ENCODE measurements around the gene HOOK2.

Gene HOOK2

DNA sequence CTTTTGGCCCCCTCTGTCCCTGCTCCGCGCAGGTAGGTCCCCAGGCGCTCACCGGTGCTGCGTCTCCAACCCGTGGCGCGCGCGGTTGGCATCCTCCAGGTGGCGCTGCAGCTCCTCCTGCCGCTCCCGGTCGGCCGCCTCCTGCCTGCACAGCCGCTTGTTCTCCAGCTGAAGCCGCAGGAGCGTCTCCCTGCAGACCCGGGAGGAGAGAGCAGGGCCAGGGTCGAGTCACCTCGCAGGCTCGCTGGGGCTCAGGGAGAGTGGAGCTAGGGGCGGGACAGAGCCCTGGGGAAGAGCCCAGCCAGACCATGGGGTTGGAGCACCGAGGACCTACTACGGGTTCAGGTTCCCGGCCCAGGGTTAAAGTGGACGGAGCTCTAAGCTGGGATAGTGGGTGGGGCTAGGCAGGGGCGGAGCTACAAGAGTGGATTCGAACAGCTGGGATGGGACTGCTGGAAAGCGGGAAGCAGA, 9.3 kb downstream of the HOOK2 start (continued):
- TF ChIP-seq, protein P1, sequence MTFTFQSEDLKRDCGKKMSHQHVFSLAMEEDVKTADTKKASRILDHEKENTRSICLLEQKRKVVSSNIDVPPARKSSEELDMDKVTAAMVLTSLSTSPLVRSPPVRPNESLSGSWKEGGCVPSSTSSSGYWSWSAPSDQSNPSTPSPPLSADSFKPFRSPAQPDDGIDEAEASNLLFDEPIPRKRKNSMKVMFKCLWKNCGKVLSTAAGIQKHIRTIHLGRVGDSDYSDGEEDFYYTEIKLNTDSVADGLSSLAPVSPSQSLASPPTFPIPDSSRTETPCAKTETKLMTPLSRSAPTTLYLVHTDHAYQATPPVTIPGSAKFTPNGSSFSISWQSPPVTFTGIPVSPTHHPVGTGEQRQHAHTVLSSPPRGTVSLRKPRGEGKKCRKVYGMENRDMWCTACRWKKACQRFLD (tag by site-specific recombination; IDR thresholded peaks at IDR 0.05): no peak
- TF ChIP-seq, protein P2, sequence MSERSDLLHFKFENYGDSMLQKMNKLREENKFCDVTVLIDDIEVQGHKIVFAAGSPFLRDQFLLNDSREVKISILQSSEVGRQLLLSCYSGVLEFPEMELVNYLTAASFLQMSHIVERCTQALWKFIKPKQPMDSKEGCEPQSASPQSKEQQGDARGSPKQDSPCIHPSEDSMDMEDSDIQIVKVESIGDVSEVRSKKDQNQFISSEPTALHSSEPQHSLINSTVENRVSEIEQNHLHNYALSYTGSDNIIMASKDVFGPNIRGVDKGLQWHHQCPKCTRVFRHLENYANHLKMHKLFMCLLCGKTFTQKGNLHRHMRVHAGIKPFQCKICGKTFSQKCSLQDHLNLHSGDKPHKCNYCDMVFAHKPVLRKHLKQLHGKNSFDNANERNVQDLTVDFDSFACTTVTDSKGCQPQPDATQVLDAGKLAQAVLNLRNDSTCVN (tag by site-specific recombination; optimal IDR thresholded peaks at IDR 0.05): peak; percentile 57
- TF ChIP-seq, protein P3, sequence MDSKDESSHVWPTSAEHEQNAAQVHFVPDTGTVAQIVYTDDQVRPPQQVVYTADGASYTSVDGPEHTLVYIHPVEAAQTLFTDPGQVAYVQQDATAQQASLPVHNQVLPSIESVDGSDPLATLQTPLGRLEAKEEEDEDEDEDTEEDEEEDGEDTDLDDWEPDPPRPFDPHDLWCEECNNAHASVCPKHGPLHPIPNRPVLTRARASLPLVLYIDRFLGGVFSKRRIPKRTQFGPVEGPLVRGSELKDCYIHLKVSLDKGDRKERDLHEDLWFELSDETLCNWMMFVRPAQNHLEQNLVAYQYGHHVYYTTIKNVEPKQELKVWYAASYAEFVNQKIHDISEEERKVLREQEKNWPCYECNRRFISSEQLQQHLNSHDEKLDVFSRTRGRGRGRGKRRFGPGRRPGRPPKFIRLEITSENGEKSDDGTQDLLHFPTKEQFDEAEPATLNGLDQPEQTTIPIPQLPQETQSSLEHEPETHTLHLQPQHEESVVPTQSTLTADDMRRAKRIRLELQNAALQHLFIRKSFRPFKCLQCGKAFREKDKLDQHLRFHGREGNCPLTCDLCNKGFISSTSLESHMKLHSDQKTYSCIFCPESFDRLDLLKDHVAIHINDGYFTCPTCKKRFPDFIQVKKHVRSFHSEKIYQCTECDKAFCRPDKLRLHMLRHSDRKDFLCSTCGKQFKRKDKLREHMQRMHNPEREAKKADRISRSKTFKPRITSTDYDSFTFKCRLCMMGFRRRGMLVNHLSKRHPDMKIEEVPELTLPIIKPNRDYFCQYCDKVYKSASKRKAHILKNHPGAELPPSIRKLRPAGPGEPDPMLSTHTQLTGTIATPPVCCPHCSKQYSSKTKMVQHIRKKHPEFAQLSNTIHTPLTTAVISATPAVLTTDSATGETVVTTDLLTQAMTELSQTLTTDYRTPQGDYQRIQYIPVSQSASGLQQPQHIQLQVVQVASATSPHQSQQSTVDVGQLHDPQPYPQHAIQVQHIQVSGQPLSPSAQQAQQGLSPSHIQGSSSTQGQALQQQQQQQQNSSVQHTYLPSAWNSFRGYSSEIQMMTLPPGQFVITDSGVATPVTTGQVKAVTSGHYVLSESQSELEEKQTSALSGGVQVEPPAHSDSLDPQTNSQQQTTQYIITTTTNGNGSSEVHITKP (tag by site-specific recombination; IDR thresholded peaks at IDR 0.05): 0 out of 2 replicates have a peak, but pooled peaks have one; percentile 23
- TF ChIP-seq, protein P4, sequence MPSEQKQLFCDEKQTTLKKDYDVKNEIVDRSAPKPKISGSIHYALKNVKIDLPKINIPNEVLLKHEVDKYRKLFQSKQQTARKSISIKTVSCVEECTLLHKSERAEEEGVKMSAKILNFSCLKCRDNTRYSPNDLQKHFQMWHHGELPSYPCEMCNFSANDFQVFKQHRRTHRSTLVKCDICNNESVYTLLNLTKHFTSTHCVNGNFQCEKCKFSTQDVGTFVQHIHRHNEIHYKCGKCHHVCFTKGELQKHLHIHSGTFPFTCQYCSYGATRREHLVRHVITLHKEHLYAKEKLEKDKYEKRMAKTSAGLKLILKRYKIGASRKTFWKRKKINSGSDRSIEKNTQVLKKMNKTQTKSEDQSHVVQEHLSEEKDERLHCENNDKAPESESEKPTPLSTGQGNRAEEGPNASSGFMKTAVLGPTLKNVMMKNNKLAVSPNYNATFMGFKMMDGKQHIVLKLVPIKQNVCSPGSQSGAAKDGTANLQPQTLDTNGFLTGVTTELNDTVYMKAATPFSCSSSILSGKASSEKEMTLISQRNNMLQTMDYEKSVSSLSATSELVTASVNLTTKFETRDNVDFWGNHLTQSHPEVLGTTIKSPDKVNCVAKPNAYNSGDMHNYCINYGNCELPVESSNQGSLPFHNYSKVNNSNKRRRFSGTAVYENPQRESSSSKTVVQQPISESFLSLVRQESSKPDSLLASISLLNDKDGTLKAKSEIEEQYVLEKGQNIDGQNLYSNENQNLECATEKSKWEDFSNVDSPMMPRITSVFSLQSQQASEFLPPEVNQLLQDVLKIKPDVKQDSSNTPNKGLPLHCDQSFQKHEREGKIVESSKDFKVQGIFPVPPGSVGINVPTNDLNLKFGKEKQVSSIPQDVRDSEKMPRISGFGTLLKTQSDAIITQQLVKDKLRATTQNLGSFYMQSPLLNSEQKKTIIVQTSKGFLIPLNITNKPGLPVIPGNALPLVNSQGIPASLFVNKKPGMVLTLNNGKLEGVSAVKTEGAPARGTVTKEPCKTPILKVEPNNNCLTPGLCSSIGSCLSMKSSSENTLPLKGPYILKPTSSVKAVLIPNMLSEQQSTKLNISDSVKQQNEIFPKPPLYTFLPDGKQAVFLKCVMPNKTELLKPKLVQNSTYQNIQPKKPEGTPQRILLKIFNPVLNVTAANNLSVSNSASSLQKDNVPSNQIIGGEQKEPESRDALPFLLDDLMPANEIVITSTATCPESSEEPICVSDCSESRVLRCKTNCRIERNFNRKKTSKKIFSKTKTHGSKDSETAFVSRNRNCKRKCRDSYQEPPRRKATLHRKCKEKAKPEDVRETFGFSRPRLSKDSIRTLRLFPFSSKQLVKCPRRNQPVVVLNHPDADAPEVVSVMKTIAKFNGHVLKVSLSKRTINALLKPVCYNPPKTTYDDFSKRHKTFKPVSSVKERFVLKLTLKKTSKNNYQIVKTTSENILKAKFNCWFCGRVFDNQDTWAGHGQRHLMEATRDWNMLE (tag by site-specific recombination; conservative IDR thresholded peaks at IDR 0.05; ENCODE audit: low read depth): no peak
- TF ChIP-seq ZNF366 (tag by site-specific recombination; conservative IDR thresholded peaks at IDR 0.05) (peak; percentile 37), SP3 (tag by site-specific recombination; IDR thresholded peaks at IDR 0.05) (peak; percentile 66), ZNF391 (tag by site-specific recombination; IDR thresholded peaks at IDR 0.05; ENCODE audit: borderline replicate concordance, low read depth) (0 out of 2 replicates have a peak, but pooled peaks have one; percentile 34), TCF7L2 (IDR thresholded peaks at IDR 0.05; ENCODE audit: borderline replicate concordance, low read depth, low read length) (no peak), ZBTB8A (tag by site-specific recombination; IDR thresholded peaks at IDR 0.05) (peak; percentile 53), ZNF48 (tag by site-specific recombination; IDR thresholded peaks at IDR 0.05) (no peak), SP7 (tag by site-specific recombination; IDR thresholded peaks at IDR 0.05) (0 out of 2 replicates have a peak, but pooled peaks have one; percentile 56), ZNF175 (tag by site-specific recombination; IDR thresholded peaks at IDR 0.05) (no peak), ZFP69B (tag by site-specific recombination; IDR thresholded peaks at IDR 0.05) (no peak), IKZF3 (tag by site-specific recombination; IDR thresholded peaks at IDR 0.05) (peak; percentile 97), GLIS1 (tag by site-specific recombination; IDR thresholded peaks at IDR 0.05) (peak; percentile 55), ZNF202 (tag by site-specific recombination; IDR thresholded peaks at IDR 0.05; ENCODE audit: borderline replicate concordance) (no peak), ZBTB48 (tag by site-specific recombination; IDR thresholded peaks at IDR 0.05) (no peak), ZNF335 (tag by site-specific recombination; conservative IDR thresholded peaks at IDR 0.05) (peak; percentile 87), KLF7 (tag by site-specific recombination; IDR thresholded peaks at IDR 0.05; ENCODE audit: borderline replicate concordance) (no peak), ZNF561 (tag by site-specific recombination; IDR thresholded peaks at IDR 0.05; ENCODE audit: borderline replicate concordance) (no peak), GLI2 (tag by site-specific recombination; IDR thresholded peaks at IDR 0.05; ENCODE audit: borderline replicate concordance, low read depth) (no peak), REPIN1 (tag by site-specific recombination; IDR thresholded peaks at IDR 0.05; ENCODE audit: low read depth) (no peak), ZNF660 (tag by site-specific recombination; IDR thresholded peaks at IDR 0.05) (no peak), ZNF677 (tag by site-specific recombination; IDR thresholded peaks at IDR 0.05) (no peak)
- TF ChIP-seq, protein P5, sequence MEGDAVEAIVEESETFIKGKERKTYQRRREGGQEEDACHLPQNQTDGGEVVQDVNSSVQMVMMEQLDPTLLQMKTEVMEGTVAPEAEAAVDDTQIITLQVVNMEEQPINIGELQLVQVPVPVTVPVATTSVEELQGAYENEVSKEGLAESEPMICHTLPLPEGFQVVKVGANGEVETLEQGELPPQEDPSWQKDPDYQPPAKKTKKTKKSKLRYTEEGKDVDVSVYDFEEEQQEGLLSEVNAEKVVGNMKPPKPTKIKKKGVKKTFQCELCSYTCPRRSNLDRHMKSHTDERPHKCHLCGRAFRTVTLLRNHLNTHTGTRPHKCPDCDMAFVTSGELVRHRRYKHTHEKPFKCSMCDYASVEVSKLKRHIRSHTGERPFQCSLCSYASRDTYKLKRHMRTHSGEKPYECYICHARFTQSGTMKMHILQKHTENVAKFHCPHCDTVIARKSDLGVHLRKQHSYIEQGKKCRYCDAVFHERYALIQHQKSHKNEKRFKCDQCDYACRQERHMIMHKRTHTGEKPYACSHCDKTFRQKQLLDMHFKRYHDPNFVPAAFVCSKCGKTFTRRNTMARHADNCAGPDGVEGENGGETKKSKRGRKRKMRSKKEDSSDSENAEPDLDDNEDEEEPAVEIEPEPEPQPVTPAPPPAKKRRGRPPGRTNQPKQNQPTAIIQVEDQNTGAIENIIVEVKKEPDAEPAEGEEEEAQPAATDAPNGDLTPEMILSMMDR (tag by site-specific recombination; IDR thresholded peaks at IDR 0.05): peak; percentile 94
- TF ChIP-seq, protein P6, sequence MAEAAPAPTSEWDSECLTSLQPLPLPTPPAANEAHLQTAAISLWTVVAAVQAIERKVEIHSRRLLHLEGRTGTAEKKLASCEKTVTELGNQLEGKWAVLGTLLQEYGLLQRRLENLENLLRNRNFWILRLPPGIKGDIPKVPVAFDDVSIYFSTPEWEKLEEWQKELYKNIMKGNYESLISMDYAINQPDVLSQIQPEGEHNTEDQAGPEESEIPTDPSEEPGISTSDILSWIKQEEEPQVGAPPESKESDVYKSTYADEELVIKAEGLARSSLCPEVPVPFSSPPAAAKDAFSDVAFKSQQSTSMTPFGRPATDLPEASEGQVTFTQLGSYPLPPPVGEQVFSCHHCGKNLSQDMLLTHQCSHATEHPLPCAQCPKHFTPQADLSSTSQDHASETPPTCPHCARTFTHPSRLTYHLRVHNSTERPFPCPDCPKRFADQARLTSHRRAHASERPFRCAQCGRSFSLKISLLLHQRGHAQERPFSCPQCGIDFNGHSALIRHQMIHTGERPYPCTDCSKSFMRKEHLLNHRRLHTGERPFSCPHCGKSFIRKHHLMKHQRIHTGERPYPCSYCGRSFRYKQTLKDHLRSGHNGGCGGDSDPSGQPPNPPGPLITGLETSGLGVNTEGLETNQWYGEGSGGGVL (tag by site-specific recombination; IDR thresholded peaks at IDR 0.05): no peak

Data from HEK293 (cell line).